ENCODE measurements around the gene VTI1A. TPM values are rescaled to one million over a fixed set of nuclear protein-coding genes. Genes with fewer than 3 reads are reported as not detected.

The VTI1A gene
- total RNA-seq, 4 donors from 2014 or later: 49.3 to 84.5 (median 61.2) TPM

GRCh38 chr10:112675560-112676083, 228.6 kb downstream of the VTI1A start:
- Histone ChIP-seq H3K27me3 (no peaks in the 10 kb centered on the region), H3K4me1 (no peaks in the 10 kb centered on the region), H3K27ac (no peak overlapping the region), H3K4me3 (replicated peaks in 1 of 3) (no peak overlapping the region), H3K9me3 (no peaks in the 10 kb centered on the region), H3K36me3 (no peaks in the 10 kb centered on the region)
- TF ChIP-seq CTCF (IDR thresholded peaks at IDR 0.05) (no peak), POLR2A (IDR thresholded peaks at IDR 0.05) (no peak)
- DNase-seq: no peak
- 84 to 86% methylated on average over 10 of the region's 10 CpGs for WGBS, 2 donors
- intact Hi-C loops (cut with DNase I): no loop called here

- intact Hi-C loops (cut with DNase I): no loop called here
- Histone ChIP-seq H3K27ac (no peak overlapping the region), H3K4me3 (replicated peaks in 1 of 3) (no peak overlapping the region), H3K27me3 (no peaks in the 10 kb centered on the region), H3K9me3 (no peaks in the 10 kb centered on the region), H3K4me1 (no peaks in the 10 kb centered on the region), H3K36me3 (no peaks in the 10 kb centered on the region)
- 83 to 93% methylated on average over 5 of the region's 5 CpGs for WGBS, 2 donors
- TF ChIP-seq POLR2A (IDR thresholded peaks at IDR 0.05) (no peak), CTCF (IDR thresholded peaks at IDR 0.05) (no peak)
- DNase-seq: no peak
Observed at GRCh38 chr10:112677689-112678088, 230.7 kb downstream of the VTI1A start.

- intact Hi-C loops (cut with DNase I): no loop called here
- TF ChIP-seq POLR2A (IDR thresholded peaks at IDR 0.05) (no peak), CTCF (IDR thresholded peaks at IDR 0.05) (no peak)
- 87 to 89% methylated on average over 7 of the region's 7 CpGs for WGBS, 2 donors
- Histone ChIP-seq H3K9me3 (no peaks in the 10 kb centered on the region), H3K27me3 (no peaks in the 10 kb centered on the region), H3K27ac (no peak overlapping the region), H3K4me3 (replicated peaks in 1 of 3) (no peak overlapping the region), H3K36me3 (no peaks in the 10 kb centered on the region), H3K4me1 (no peaks in the 10 kb centered on the region)
- no peak for DNase-seq
Observed at GRCh38 chr10:112678581-112678980, 231.6 kb downstream of the VTI1A start.

GRCh38 chr10:112678987-112679386, 232.0 kb downstream of the VTI1A start:
- no peaks in the 10 kb centered on the region for H3K27me3 ChIP-seq
- no peak for DNase-seq
- no peak overlapping the region for H3K27ac ChIP-seq
- intact Hi-C loops (cut with DNase I): no loop called here
- H3K4me1 ChIP-seq: no peaks in the 10 kb centered on the region
- TF ChIP-seq CTCF (IDR thresholded peaks at IDR 0.05): no peak
- no peak for TF ChIP-seq POLR2A (IDR thresholded peaks at IDR 0.05)
- 83 to 87% methylated on average over 3 of the region's 3 CpGs for WGBS, 2 donors
- H3K4me3 ChIP-seq (replicated peaks in 1 of 3): no peak overlapping the region
- H3K36me3 ChIP-seq: no peaks in the 10 kb centered on the region
- no peaks in the 10 kb centered on the region for H3K9me3 ChIP-seq

- intact Hi-C loops (cut with DNase I): no loop called here
- no peak for DNase-seq
- H3K27ac ChIP-seq: no peak overlapping the region
- H3K27me3 ChIP-seq: no peaks in the 10 kb centered on the region
- H3K4me1 ChIP-seq: no peaks in the 10 kb centered on the region
- H3K4me3 ChIP-seq (replicated peaks in 1 of 3): no peak overlapping the region
- no peaks in the 10 kb centered on the region for H3K9me3 ChIP-seq
- TF ChIP-seq POLR2A (IDR thresholded peaks at IDR 0.05) (no peak), CTCF (IDR thresholded peaks at IDR 0.05) (no peak)
- H3K36me3 ChIP-seq: no peaks in the 10 kb centered on the region
- 85 to 91% methylated on average over 2 of the region's 2 CpGs for WGBS, 2 donors
Observed at GRCh38 chr10:112679392-112679791, 232.4 kb downstream of the VTI1A start.

Data from thyroid gland (tissue), 4 donors.